Measurements from ENCODE around the gene NFKB1.

GRCh38 chr4:102522031-102522440, 20.9 kb downstream of the NFKB1 start:
- no peak for TF ChIP-seq POLR2A (IDR thresholded peaks at IDR 0.05; ENCODE audit: low read length)
- TF ChIP-seq GATA1 (IDR thresholded peaks at IDR 0.05; ENCODE audit: low read depth, low read length): no peak

All from erythroblast (primary cell).